Measurements from ENCODE around the gene BSND.
"Not testable (repeated sequence)": the region's sequence is repeated elsewhere in the genome, so short reads cannot be mapped to it uniquely, and the experiment has no call there.

The BSND gene

DNA sequence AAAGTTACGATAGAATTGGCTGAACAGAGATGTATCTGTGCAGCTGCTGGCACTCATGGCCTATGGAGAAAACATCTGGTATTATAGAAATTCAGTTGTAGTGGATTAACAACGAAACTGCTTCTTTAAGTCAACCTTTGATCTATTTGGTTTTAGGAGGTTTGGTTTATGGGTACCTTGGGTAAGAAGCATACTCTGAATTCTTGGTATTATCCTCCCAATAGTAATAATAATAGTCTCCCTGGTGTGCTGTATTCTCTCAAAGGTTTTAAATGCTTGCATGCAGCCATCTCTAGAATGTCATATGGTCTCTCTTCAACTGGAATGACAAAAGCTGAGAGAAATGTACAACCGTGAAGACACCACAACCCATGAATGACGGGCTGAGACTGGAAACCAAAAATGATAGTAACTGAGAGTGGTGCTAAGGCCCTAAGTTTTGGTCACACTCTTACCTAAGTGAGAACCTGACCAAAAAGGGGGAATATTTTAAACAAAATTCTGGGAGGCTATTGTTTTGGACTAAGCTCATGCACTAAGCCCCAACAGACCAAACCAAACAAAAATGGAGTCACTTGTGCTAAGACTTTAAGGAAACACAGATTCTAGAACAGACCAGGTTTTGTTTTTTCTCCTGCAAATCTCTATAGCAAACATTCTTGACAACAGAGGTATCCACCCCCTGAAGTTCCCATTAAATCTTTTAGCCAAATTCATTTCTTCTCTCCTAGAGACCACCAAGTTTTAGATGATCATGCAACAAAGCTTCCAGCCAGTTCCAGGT is 35.9 kb upstream of the BSND start:
- H3K4me1 ChIP-seq (ENCODE audit: control insufficient read depth in 5 of 5, insufficient read depth in 5 of 5, low read length in 5 of 5) = peaks cover 0 to 7% (median 0%) of the 10 kb centered on the region in 5 donors
- peaks cover 0 to 2% (median 0%) of the 10 kb centered on the region in 5 donors for H3K9me3 ChIP-seq (ENCODE audit: control insufficient read depth in 5 of 5, low read length in 5 of 5)
- H3K4me3 ChIP-seq (ENCODE audit: low read depth in 1 of 5, low read length in 5 of 5) = no peak overlapping the region
- H3K27ac ChIP-seq (ENCODE audit: low read depth, low read length) = no peak overlapping the region
- no peaks in the 10 kb centered on the region for H3K36me3 ChIP-seq (ENCODE audit: control insufficient read depth in 5 of 5, insufficient read depth in 5 of 5, low read length in 5 of 5)
- H3K27me3 ChIP-seq (ENCODE audit: control insufficient read depth in 5 of 5, insufficient read depth in 4 of 5, low read length in 5 of 5) = peaks cover 0 to 9% (median 0%) of the 10 kb centered on the region in 5 donors
- no peak overlapping the region for H3K9ac ChIP-seq (ENCODE audit: low read length in 5 of 5)

DNA sequence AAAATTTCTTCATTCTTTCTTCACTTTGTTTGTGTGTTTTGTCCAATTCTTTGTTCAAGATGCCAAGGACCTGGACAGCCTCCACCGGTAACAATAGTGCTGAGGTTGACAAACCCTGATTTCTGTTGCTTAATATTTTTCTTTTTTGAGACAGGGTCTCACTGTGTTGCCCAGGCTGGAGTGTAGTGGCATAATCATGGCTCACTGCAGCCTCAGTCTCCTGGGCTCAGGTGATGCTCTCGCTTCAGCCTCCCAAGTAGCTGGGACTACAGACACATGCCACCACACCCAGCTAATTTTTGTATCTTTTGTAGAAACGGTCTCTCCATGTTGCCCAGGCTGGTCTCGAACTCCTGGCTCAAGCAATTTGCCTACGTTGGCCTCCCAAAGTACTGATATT is 34.9 kb upstream of the BSND start:
- not testable (repeated sequence) for H3K9me3 ChIP-seq (ENCODE audit: control insufficient read depth in 5 of 5, low read length in 5 of 5); H3K9ac ChIP-seq (ENCODE audit: low read length in 5 of 5); H3K27me3 ChIP-seq (ENCODE audit: control insufficient read depth in 5 of 5, insufficient read depth in 4 of 5, low read length in 5 of 5); H3K4me3 ChIP-seq (ENCODE audit: low read depth in 1 of 5, low read length in 5 of 5); H3K4me1 ChIP-seq (ENCODE audit: control insufficient read depth in 5 of 5, insufficient read depth in 5 of 5, low read length in 5 of 5); H3K36me3 ChIP-seq (ENCODE audit: control insufficient read depth in 5 of 5, insufficient read depth in 5 of 5, low read length in 5 of 5); H3K27ac ChIP-seq (ENCODE audit: low read depth, low read length)

DNA sequence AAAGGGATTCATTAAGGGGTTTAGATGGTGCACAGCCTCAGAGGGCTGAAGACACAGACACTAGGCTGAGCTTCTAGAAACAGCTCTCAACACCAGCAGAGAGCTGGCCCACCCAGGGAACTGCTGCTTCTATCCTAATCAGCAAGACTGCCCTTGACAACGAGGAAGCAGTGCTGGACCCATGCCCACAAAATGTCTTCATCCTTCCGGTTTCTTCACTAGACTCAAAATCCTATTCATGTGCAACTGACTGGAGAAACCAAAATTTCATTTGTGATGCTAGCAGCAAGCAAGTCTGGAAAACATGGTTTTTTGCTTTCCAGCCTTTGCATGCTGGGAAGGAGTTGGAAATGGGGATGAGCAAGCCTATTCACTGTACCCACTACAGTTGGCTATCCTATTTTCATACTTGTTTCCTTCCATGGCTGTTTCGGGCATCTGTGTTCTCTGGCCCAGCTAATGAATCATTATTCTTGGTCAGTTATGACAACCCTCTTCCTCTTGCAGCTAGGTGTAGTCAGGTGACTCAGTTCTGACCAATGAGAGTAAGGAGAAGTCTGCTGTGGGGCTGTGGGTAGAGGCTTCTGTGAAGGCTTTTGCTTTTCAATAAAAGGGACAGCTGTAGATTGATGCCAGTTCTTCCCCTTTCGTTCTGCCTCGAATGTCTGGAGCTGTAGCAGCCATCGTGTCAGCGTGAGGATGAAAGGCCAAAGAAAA is 33.0 kb upstream of the BSND start:
- Histone ChIP-seq H3K27ac (ENCODE audit: low read depth, low read length) (no peak overlapping the region), H3K27me3 (ENCODE audit: control insufficient read depth in 5 of 5, insufficient read depth in 4 of 5, low read length in 5 of 5) (peaks cover 0 to 12% (median 4%) of the 10 kb centered on the region in 5 donors), H3K4me1 (ENCODE audit: control insufficient read depth in 5 of 5, insufficient read depth in 5 of 5, low read length in 5 of 5) (peaks cover 0 to 7% (median 0%) of the 10 kb centered on the region in 5 donors), H3K9ac (ENCODE audit: low read length in 5 of 5) (no peak overlapping the region), H3K4me3 (ENCODE audit: low read depth in 1 of 5, low read length in 5 of 5) (no peak overlapping the region), H3K36me3 (ENCODE audit: control insufficient read depth in 5 of 5, insufficient read depth in 5 of 5, low read length in 5 of 5) (no peaks in the 10 kb centered on the region), H3K9me3 (ENCODE audit: control insufficient read depth in 5 of 5, low read length in 5 of 5) (no peaks in the 10 kb centered on the region)

DNA sequence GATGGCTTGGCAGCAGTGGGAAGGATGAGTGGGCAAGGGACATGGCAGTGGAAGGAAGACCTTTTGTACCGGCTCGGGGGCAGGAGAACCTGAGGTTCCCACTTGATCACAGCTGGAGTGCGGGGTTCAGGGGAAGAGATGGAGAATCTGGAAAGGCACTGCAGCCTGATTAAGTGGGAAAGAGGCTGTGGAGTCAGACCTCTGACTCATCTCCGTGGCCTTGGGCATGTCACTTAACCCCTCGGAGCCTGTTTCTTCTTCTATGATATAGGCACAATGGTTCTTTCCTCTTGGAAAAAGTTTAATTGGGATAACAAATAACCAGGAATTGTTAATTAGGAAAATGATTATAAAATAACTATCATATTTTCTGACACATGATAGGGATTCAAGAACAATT is 31.4 kb upstream of the BSND start:
- Histone ChIP-seq H3K9ac (ENCODE audit: low read length in 5 of 5) (no peak overlapping the region), H3K27me3 (ENCODE audit: control insufficient read depth in 5 of 5, insufficient read depth in 4 of 5, low read length in 5 of 5) (peaks cover 0 to 12% (median 4%) of the 10 kb centered on the region in 5 donors), H3K4me1 (ENCODE audit: control insufficient read depth in 5 of 5, insufficient read depth in 5 of 5, low read length in 5 of 5) (peaks cover 0 to 7% (median 0%) of the 10 kb centered on the region in 5 donors), H3K36me3 (ENCODE audit: control insufficient read depth in 5 of 5, insufficient read depth in 5 of 5, low read length in 5 of 5) (no peaks in the 10 kb centered on the region), H3K9me3 (ENCODE audit: control insufficient read depth in 5 of 5, low read length in 5 of 5) (no peaks in the 10 kb centered on the region), H3K27ac (ENCODE audit: low read depth, low read length) (no peak overlapping the region), H3K4me3 (ENCODE audit: low read depth in 1 of 5, low read length in 5 of 5) (no peak overlapping the region)

DNA sequence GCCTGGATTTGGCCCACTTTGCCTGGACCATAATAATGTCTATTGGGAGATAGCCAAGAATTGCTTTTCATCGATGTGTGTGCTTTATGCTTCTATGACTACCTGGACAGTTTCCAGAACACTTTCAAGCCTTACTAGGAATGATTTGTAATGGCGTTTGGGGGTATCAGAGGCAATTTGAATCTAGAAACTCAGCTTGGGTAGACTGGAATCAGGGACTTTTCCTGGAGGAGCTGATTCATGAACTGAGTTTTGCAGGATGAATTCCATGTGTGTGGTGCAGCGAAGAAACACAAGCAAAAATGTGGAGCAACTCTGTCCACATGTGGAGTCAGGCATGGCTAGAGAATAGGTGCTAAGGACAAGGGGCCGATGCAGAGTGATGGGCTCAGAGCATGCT is 30.2 kb upstream of the BSND start:
- Histone ChIP-seq H3K4me1 (ENCODE audit: control insufficient read depth in 5 of 5, insufficient read depth in 5 of 5, low read length in 5 of 5) (peaks cover 0 to 15% (median 3%) of the 10 kb centered on the region in 5 donors), H3K36me3 (ENCODE audit: control insufficient read depth in 5 of 5, insufficient read depth in 5 of 5, low read length in 5 of 5) (no peaks in the 10 kb centered on the region), H3K9ac (ENCODE audit: low read length in 5 of 5) (no peak overlapping the region), H3K27ac (ENCODE audit: low read depth, low read length) (no peak overlapping the region), H3K9me3 (ENCODE audit: control insufficient read depth in 5 of 5, low read length in 5 of 5) (no peaks in the 10 kb centered on the region), H3K27me3 (ENCODE audit: control insufficient read depth in 5 of 5, insufficient read depth in 4 of 5, low read length in 5 of 5) (peaks cover 0 to 12% (median 4%) of the 10 kb centered on the region in 5 donors), H3K4me3 (ENCODE audit: low read depth in 1 of 5, low read length in 5 of 5) (no peak overlapping the region)

DNA sequence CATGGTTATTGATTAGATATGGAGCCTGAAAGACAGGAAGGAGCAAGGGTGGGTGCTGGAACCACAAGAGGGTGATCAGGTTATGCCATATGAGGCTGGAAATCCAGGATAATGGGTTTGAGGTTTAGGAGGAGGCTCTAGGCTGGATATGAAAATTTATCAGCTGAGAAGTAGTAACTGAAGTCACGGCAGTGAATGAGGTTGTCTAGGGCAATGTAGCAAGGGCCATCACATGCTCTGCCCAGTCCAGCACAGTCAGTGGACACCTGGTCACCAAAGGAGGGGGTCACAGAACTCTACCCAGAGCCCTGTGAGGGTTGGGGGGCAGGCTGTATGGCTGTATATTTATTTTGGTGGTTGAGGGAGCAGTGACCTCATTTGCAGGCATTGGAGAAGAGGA is 28.9 kb upstream of the BSND start:
- H3K9me3 ChIP-seq (ENCODE audit: control insufficient read depth in 5 of 5, low read length in 5 of 5) = no peaks in the 10 kb centered on the region
- no peak overlapping the region for H3K4me3 ChIP-seq (ENCODE audit: low read depth in 1 of 5, low read length in 5 of 5)
- no peaks in the 10 kb centered on the region for H3K36me3 ChIP-seq (ENCODE audit: control insufficient read depth in 5 of 5, insufficient read depth in 5 of 5, low read length in 5 of 5)
- H3K27me3 ChIP-seq (ENCODE audit: control insufficient read depth in 5 of 5, insufficient read depth in 4 of 5, low read length in 5 of 5) = peaks cover 0 to 12% (median 4%) of the 10 kb centered on the region in 5 donors
- H3K4me1 ChIP-seq (ENCODE audit: control insufficient read depth in 5 of 5, insufficient read depth in 5 of 5, low read length in 5 of 5) = peaks cover 0 to 15% (median 4%) of the 10 kb centered on the region in 5 donors
- H3K9ac ChIP-seq (ENCODE audit: low read length in 5 of 5) = no peak overlapping the region
- H3K27ac ChIP-seq (ENCODE audit: low read depth, low read length) = no peak overlapping the region

DNA sequence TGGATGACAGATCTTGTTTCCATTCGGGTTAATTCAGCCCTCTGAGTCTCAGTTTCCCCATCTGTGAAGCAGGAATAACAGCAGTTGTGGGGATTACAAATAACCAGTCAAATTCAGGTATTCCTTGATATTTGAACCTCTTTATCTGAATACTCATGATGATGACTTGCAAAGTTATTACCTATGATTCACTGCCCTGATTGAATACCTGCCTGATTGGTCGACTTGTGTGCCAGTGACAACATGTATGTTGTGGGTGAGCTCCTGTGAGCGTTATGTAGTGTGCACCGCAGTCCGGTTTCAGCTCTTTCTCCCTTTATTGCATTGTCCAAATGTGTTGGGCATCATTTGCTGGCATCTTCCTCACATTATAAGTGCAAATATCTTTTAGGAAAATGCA is 27.8 kb upstream of the BSND start:
- Histone ChIP-seq H3K9me3 (ENCODE audit: control insufficient read depth in 5 of 5, low read length in 5 of 5) (no peaks in the 10 kb centered on the region), H3K27ac (ENCODE audit: low read depth, low read length) (no peak overlapping the region), H3K4me1 (ENCODE audit: control insufficient read depth in 5 of 5, insufficient read depth in 5 of 5, low read length in 5 of 5) (peaks cover 0 to 10% (median 4%) of the 10 kb centered on the region in 5 donors), H3K4me3 (ENCODE audit: low read depth in 1 of 5, low read length in 5 of 5) (no peak overlapping the region), H3K9ac (ENCODE audit: low read length in 5 of 5) (no peak overlapping the region), H3K36me3 (ENCODE audit: control insufficient read depth in 5 of 5, insufficient read depth in 5 of 5, low read length in 5 of 5) (no peaks in the 10 kb centered on the region), H3K27me3 (ENCODE audit: control insufficient read depth in 5 of 5, insufficient read depth in 4 of 5, low read length in 5 of 5) (peaks cover 0 to 12% (median 4%) of the 10 kb centered on the region in 5 donors)

DNA sequence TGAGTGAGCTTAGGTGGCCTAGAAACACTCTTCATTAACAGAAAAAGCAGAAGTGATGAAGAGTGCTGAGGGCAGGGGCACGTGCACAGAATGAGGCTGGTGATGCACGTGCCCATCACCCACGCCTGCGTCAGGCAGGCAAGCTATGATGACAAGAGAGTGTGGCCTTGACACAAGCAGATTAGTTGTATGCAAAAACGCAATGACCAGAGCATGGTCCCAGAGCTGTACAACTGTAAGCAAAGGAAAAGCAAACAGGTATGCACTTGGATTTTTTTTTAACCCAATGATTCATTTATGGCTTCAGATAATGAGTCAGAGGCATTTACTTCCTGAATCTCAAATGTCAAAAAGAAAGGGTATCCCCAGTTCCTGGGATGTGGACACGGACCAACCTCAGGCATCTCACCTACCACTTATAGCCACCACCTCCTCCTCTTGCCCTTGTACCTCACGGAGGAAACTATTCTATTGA is 27.4 kb upstream of the BSND start:
- Histone ChIP-seq H3K36me3 (ENCODE audit: control insufficient read depth in 5 of 5, insufficient read depth in 5 of 5, low read length in 5 of 5) (no peaks in the 10 kb centered on the region), H3K27me3 (ENCODE audit: control insufficient read depth in 5 of 5, insufficient read depth in 4 of 5, low read length in 5 of 5) (peaks cover 0 to 12% (median 4%) of the 10 kb centered on the region in 5 donors), H3K9me3 (ENCODE audit: control insufficient read depth in 5 of 5, low read length in 5 of 5) (no peaks in the 10 kb centered on the region), H3K27ac (ENCODE audit: low read depth, low read length) (no peak overlapping the region), H3K4me3 (ENCODE audit: low read depth in 1 of 5, low read length in 5 of 5) (no peak overlapping the region), H3K9ac (ENCODE audit: low read length in 5 of 5) (no peak overlapping the region), H3K4me1 (ENCODE audit: control insufficient read depth in 5 of 5, insufficient read depth in 5 of 5, low read length in 5 of 5) (peaks cover 0 to 8% (median 4%) of the 10 kb centered on the region in 5 donors)

DNA sequence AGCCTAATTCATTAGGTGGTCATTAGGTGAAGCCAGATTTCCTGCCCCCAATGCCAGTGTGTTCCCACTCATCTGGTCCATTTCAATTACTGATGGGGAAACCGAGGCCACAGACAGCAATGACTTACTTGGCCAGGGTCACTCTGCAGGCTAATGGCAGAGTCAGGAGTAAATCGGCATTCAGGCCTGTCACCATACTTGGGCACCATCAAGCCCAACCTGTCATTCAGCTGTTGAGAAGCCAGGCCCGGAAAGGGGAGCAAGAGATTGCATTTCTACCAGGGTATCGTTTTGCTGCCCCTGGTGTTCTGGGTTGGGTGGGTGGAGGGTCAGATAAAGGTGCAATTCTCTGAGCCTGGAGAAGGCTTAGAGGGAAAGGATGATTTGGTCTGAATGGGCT is 26.3 kb upstream of the BSND start:
- Histone ChIP-seq H3K4me1 (ENCODE audit: control insufficient read depth in 5 of 5, insufficient read depth in 5 of 5, low read length in 5 of 5) (peaks cover 0 to 8% (median 4%) of the 10 kb centered on the region in 5 donors), H3K27ac (ENCODE audit: low read depth, low read length) (no peak overlapping the region), H3K9me3 (ENCODE audit: control insufficient read depth in 5 of 5, low read length in 5 of 5) (no peaks in the 10 kb centered on the region), H3K36me3 (ENCODE audit: control insufficient read depth in 5 of 5, insufficient read depth in 5 of 5, low read length in 5 of 5) (no peaks in the 10 kb centered on the region), H3K27me3 (ENCODE audit: control insufficient read depth in 5 of 5, insufficient read depth in 4 of 5, low read length in 5 of 5) (peaks cover 0 to 8% (median 3%) of the 10 kb centered on the region in 5 donors), H3K4me3 (ENCODE audit: low read depth in 1 of 5, low read length in 5 of 5) (no peak overlapping the region), H3K9ac (ENCODE audit: low read length in 5 of 5) (no peak overlapping the region)
